CD8-positive, alpha-beta memory T cell (primary cell): ENCODE results near the gene CSNK1G1. TPM values are rescaled to one million over a fixed set of nuclear protein-coding genes. Genes with fewer than 3 reads are reported as not detected.

Experiments
- CTCF ChIA-PET: fragments of 350-600 bp; sonication (Branson Sonifier 250); formaldehyde crosslinking; loops from one replicate; lab custom pipeline; 2021; ENCODE audit warnings: antibody characterized with exemption; lab: Charles Lee
- POLR2A ChIA-PET: fragments of 350-600 bp; sonication (Branson Sonifier 250); formaldehyde crosslinking; loops from one replicate; lab custom pipeline; 2021; ENCODE audit warnings: antibody characterized with exemption; lab: Charles Lee
- DNase-seq, 5 donors: peaks; one replicate each; pipeline versions ENCODE4 v3.0.0 to v3.0.0-alpha.2; 2020 to 2022; ENCODE audit warnings: mixed read lengths in 1 of 5
- H3K27ac ChIP-seq: one replicate; pipeline ENCODE4 v1.7.0; 2013; ENCODE audit warnings: low read depth, mild to moderate bottlenecking, low read length, moderate library complexity
- H3K27me3 ChIP-seq: 2 replicates; pipeline ENCODE4 v1.7.0; 2013; ENCODE audit warnings: low read length, mild to moderate bottlenecking; ENCODE audit not compliant: insufficient read depth, poor library complexity, severe bottlenecking
- H3K36me3 ChIP-seq: 2 replicates; pipeline ENCODE4 v1.7.0; 2013; ENCODE audit warnings: mild to moderate bottlenecking, low read length, moderate library complexity; ENCODE audit not compliant: insufficient read depth
- H3K4me1 ChIP-seq: 2 replicates; pipeline ENCODE4 v1.7.0; 2013; ENCODE audit warnings: mild to moderate bottlenecking, low read length, moderate library complexity; ENCODE audit not compliant: insufficient read depth
- H3K4me3 ChIP-seq: 2 replicates; pipeline ENCODE4 v1.7.0; 2013; ENCODE audit warnings: mild to moderate bottlenecking, low read length
- H3K9me3 ChIP-seq: 2 replicates; pipeline ENCODE4 v1.7.0; 2013; ENCODE audit warnings: mild to moderate bottlenecking, low read length
- H3K27ac Mint-ChIP-seq, 8 donors: one replicate each; pipeline ENCODE4 v1.8.0; 2020 to 2021; ENCODE audit warnings: mixed read lengths in 8 of 8, mild to moderate bottlenecking in 6 of 8, inconsistent platforms in 3 of 8, moderate library complexity in 3 of 8
- H3K27me3 Mint-ChIP-seq, 2 donors: one replicate each; pipeline ENCODE4 v1.8.0; 2020 to 2021; ENCODE audit warnings: mixed read lengths in 2 of 2, mild to moderate bottlenecking in 1 of 2, moderate library complexity in 1 of 2
- H3K36me3 Mint-ChIP-seq, 3 donors: one replicate each; pipeline ENCODE4 v1.8.0; 2020 to 2021; ENCODE audit warnings: mixed read lengths in 3 of 3, inconsistent platforms in 1 of 3, mild to moderate bottlenecking in 1 of 3
- H3K4me1 Mint-ChIP-seq, 3 donors: one replicate each; pipeline ENCODE4 v1.8.0; 2020 to 2021; ENCODE audit warnings: mixed read lengths in 3 of 3, inconsistent platforms in 1 of 3, mild to moderate bottlenecking in 1 of 3
- H3K4me3 Mint-ChIP-seq, 7 donors: one replicate each; pipeline ENCODE4 v1.8.0; 2020 to 2021; ENCODE audit warnings: mixed read lengths in 7 of 7, mild to moderate bottlenecking in 6 of 7, moderate library complexity in 4 of 7, inconsistent platforms in 2 of 7
- H3K9me3 Mint-ChIP-seq, 5 donors: one replicate each; pipeline ENCODE4 v1.8.0; 2020 to 2022; ENCODE audit warnings: mixed read lengths in 5 of 5, mild to moderate bottlenecking in 3 of 5, moderate library complexity in 2 of 5, inconsistent platforms in 1 of 5
- polyA plus RNA-seq: library from polyadenylated mRNA; unstranded; fragments of 300-500 nt; fragmentation: Illumina TruSeq; gene quantifications from one replicate; pipeline ENCODE4 v1.2.3, GENCODE V29; 2021
- total RNA-seq, 2 experiments: library from RNA; stranded (reverse); gene quantifications; one replicate each; pipeline ENCODE4 v1.2.3, GENCODE V29; 2021

CSNK1G1 gene
- total and polyA plus RNA-seq, 3 experiments from 2014 or later: 15.5 to 27.0 (median 25.6) TPM

GRCh38 chr15:64369078-64369607 lies 13.2 kb upstream of the CSNK1G1 start:
- Mint-ChIP-seq H3K9me3 (no peaks in the 10 kb centered on the region), H3K4me3 (no peak overlapping the region), H3K36me3 (no peaks in the 10 kb centered on the region), H3K27me3 (no peaks in the 10 kb centered on the region), H3K27ac (peak overlapping the region in 1 of 8 donors; percentile 38), H3K4me1 (peaks cover 2 to 11% (median 9%) of the 10 kb centered on the region in 3 donors)
- H3K4me1 ChIP-seq: no peaks in the 10 kb centered on the region
- CTCF ChIA-PET: interaction anchor here (0.7 kb wide), 2 partner anchors 259 to 262 kb away, joined by 3 to 5 read pairs; no protein-coding TSS in a partner anchor
- H3K9me3 ChIP-seq: no peaks in the 10 kb centered on the region
- no peaks in the 10 kb centered on the region for H3K36me3 ChIP-seq
- no peak for DNase-seq
- H3K27me3 ChIP-seq: no peaks in the 10 kb centered on the region
- POLR2A ChIA-PET: interaction anchor here (0.7 kb wide), 1 partner anchor 246 kb away, joined by 8 read pairs; no protein-coding TSS in a partner anchor
- H3K4me3 ChIP-seq: no peak overlapping the region
- H3K27ac ChIP-seq: no peak overlapping the region

GRCh38 chr15:64361259-64361658 lies 5.3 kb upstream of the CSNK1G1 start:
- no peaks in the 10 kb centered on the region for H3K27me3 Mint-ChIP-seq
- no peaks in the 10 kb centered on the region for H3K9me3 ChIP-seq
- H3K4me3 Mint-ChIP-seq: no peak overlapping the region

GRCh38 chr15:64356710-64357040 lies 702 bp upstream of the CSNK1G1 start:
- ChIA-PET POLR2A (interaction anchor here (0.8 kb wide), 1 partner anchor 31 kb away, joined by 4 read pairs; the partner anchor contains the start of gene TRIP4), CTCF (no interaction called here)
- peaks cover 19 to 22% (median 20%) of the 10 kb centered on the region in 3 donors for H3K4me1 Mint-ChIP-seq
- Histone ChIP-seq H3K9me3 (no peaks in the 10 kb centered on the region), H3K36me3 (no peaks in the 10 kb centered on the region), H3K4me3 (peak overlapping the region; percentile 89), H3K4me1 (peaks cover 14% of the 10 kb centered on the region), H3K27me3 (no peaks in the 10 kb centered on the region), H3K27ac (peak overlapping the region; percentile 79)
- peaks cover 0 to 14% (median 0%) of the 10 kb centered on the region in 3 donors for H3K36me3 Mint-ChIP-seq
- no peaks in the 10 kb centered on the region for H3K27me3 Mint-ChIP-seq
- H3K9me3 Mint-ChIP-seq: no peaks in the 10 kb centered on the region
- H3K27ac Mint-ChIP-seq: peak overlapping the region; percentile 9 to 95 (median 93)
- peak overlapping the region; percentile 92 to 99 (median 95) for H3K4me3 Mint-ChIP-seq
- DNase-seq: no peak

More at GRCh38 chr15:64361259-64361658, 5.3 kb upstream of the CSNK1G1 start:
- peaks cover 5% of the 10 kb centered on the region in 3 donors for H3K4me1 Mint-ChIP-seq
- DNase-seq: no peak
- ChIA-PET CTCF (interaction anchor here (1.6 kb wide), 1 partner anchor 21 kb away, joined by 3 read pairs; no protein-coding TSS in a partner anchor), POLR2A (no interaction called here)
- Histone ChIP-seq H3K4me1 (peaks cover 5% of the 10 kb centered on the region), H3K27me3 (no peaks in the 10 kb centered on the region), H3K36me3 (no peaks in the 10 kb centered on the region), H3K27ac (no peak overlapping the region), H3K4me3 (no peak overlapping the region)
- H3K27ac Mint-ChIP-seq: peak overlapping the region in 2 of 8 donors; percentile 6 to 21
- H3K36me3 Mint-ChIP-seq: peaks cover 0 to 2% (median 0%) of the 10 kb centered on the region in 3 donors
- no peaks in the 10 kb centered on the region for H3K9me3 Mint-ChIP-seq

GRCh38 chr15:64355348-64355943 lies 527 bp downstream of the CSNK1G1 start:
- no peaks in the 10 kb centered on the region for H3K27me3 ChIP-seq
- peak overlapping the region; percentile 79 for H3K27ac ChIP-seq
- H3K4me1 ChIP-seq: peaks cover 14% of the 10 kb centered on the region
- H3K27ac Mint-ChIP-seq: peak overlapping the region; percentile 91 to 95 (median 94)
- H3K4me1 Mint-ChIP-seq: peaks cover 21 to 31% (median 25%) of the 10 kb centered on the region in 3 donors
- no peaks in the 10 kb centered on the region for H3K27me3 Mint-ChIP-seq
- POLR2A ChIA-PET: no interaction called here
- peak overlapping the region; percentile 92 to 99 (median 95) for H3K4me3 Mint-ChIP-seq
- peak overlapping the region; percentile 89 for H3K4me3 ChIP-seq
- H3K9me3 ChIP-seq: no peaks in the 10 kb centered on the region
- CTCF ChIA-PET: no interaction called here
- no peaks in the 10 kb centered on the region for H3K9me3 Mint-ChIP-seq
- H3K36me3 Mint-ChIP-seq: peaks cover 0 to 22% (median 0%) of the 10 kb centered on the region in 3 donors
- DNase-seq: peak in 2 of 5 donors; percentile 2 to 7
- no peaks in the 10 kb centered on the region for H3K36me3 ChIP-seq

- peak overlapping the region; percentile 78 to 95 (median 93) for H3K27ac Mint-ChIP-seq
- H3K27me3 Mint-ChIP-seq: no peaks in the 10 kb centered on the region
- peak overlapping the region; percentile 92 to 99 (median 95) for H3K4me3 Mint-ChIP-seq
- H3K4me3 ChIP-seq: peak overlapping the region; percentile 89
- DNase-seq: no peak
- peak overlapping the region; percentile 79 for H3K27ac ChIP-seq
- no peaks in the 10 kb centered on the region for H3K27me3 ChIP-seq
- H3K36me3 ChIP-seq: no peaks in the 10 kb centered on the region
- POLR2A ChIA-PET: no interaction called here
- H3K4me1 Mint-ChIP-seq: peaks cover 21 to 31% (median 25%) of the 10 kb centered on the region in 3 donors
- H3K9me3 ChIP-seq: no peaks in the 10 kb centered on the region
- peaks cover 14% of the 10 kb centered on the region for H3K4me1 ChIP-seq
- CTCF ChIA-PET: no interaction called here
- peaks cover 0 to 22% (median 0%) of the 10 kb centered on the region in 3 donors for H3K36me3 Mint-ChIP-seq
- H3K9me3 Mint-ChIP-seq: no peaks in the 10 kb centered on the region
Observed at GRCh38 chr15:64354688-64355344, 1.2 kb downstream of the CSNK1G1 start.

GRCh38 chr15:64351265-64351664 lies 4.7 kb downstream of the CSNK1G1 start:
- no peak overlapping the region for H3K27ac ChIP-seq
- Mint-ChIP-seq H3K27me3 (no peaks in the 10 kb centered on the region), H3K27ac (peak overlapping the region in 1 of 8 donors; percentile 63), H3K4me1 (peaks cover 24 to 42% (median 34%) of the 10 kb centered on the region in 3 donors), H3K36me3 (peaks cover 0 to 44% (median 4%) of the 10 kb centered on the region in 3 donors), H3K4me3 (no peak overlapping the region), H3K9me3 (no peaks in the 10 kb centered on the region)
- H3K36me3 ChIP-seq: no peaks in the 10 kb centered on the region
- peaks cover 9% of the 10 kb centered on the region for H3K4me1 ChIP-seq
- no peak overlapping the region for H3K4me3 ChIP-seq
- H3K9me3 ChIP-seq: no peaks in the 10 kb centered on the region
- no peak for DNase-seq
- H3K27me3 ChIP-seq: no peaks in the 10 kb centered on the region
- ChIA-PET CTCF (no interaction called here), POLR2A (no interaction called here)

GRCh38 chr15:64349375-64349774 lies 6.6 kb downstream of the CSNK1G1 start:
- H3K4me3 ChIP-seq: no peak overlapping the region
- Mint-ChIP-seq H3K27ac (no peak overlapping the region), H3K9me3 (no peaks in the 10 kb centered on the region), H3K27me3 (no peaks in the 10 kb centered on the region), H3K4me3 (no peak overlapping the region), H3K4me1 (peaks cover 17 to 42% (median 34%) of the 10 kb centered on the region in 3 donors), H3K36me3 (peaks cover 0 to 38% (median 4%) of the 10 kb centered on the region in 3 donors)
- H3K9me3 ChIP-seq: no peaks in the 10 kb centered on the region
- ChIA-PET POLR2A (no interaction called here), CTCF (no interaction called here)
- peaks cover under 1% of the 10 kb centered on the region for H3K4me1 ChIP-seq
- H3K27ac ChIP-seq: no peak overlapping the region
- DNase-seq: no peak
- H3K36me3 ChIP-seq: no peaks in the 10 kb centered on the region
- no peaks in the 10 kb centered on the region for H3K27me3 ChIP-seq

GRCh38 chr15:64348455-64348854 lies 7.5 kb downstream of the CSNK1G1 start:
- no peaks in the 10 kb centered on the region for H3K9me3 Mint-ChIP-seq
- H3K27ac Mint-ChIP-seq: no peak overlapping the region
- Histone ChIP-seq H3K36me3 (no peaks in the 10 kb centered on the region), H3K27me3 (no peaks in the 10 kb centered on the region), H3K9me3 (no peaks in the 10 kb centered on the region), H3K27ac (no peak overlapping the region), H3K4me1 (no peaks in the 10 kb centered on the region), H3K4me3 (no peak overlapping the region)
- H3K4me3 Mint-ChIP-seq: no peak overlapping the region
- H3K27me3 Mint-ChIP-seq: no peaks in the 10 kb centered on the region
- H3K36me3 Mint-ChIP-seq: peaks cover 0 to 38% (median 4%) of the 10 kb centered on the region in 3 donors
- H3K4me1 Mint-ChIP-seq: peaks cover 19 to 46% (median 35%) of the 10 kb centered on the region in 3 donors
- no peak for DNase-seq
- ChIA-PET CTCF (no interaction called here), POLR2A (interaction anchor here (0.6 kb wide), 1 partner anchor 784 kb away, joined by 3 read pairs; no protein-coding TSS in a partner anchor)
